SK-N-SH (cell line): ENCODE data around the gene MYOZ2.

Experiments used
- CHD2 ChIP-seq: fragments of 150-350 bp; IDR thresholded peaks from 2 replicates; pipeline ENCODE4 v1.6.1; 2018; ENCODE audit warnings: low read length; ENCODE audit not compliant: partially characterized antibody
- MXI1 ChIP-seq: IDR thresholded peaks from 2 replicates; pipeline ENCODE4 v1.6.1; 2012; ENCODE audit warnings: mild to moderate bottlenecking, low read depth, low read length, improper control_type of control experiment
- SIN3A ChIP-seq: IDR thresholded peaks from 2 replicates; pipeline ENCODE4 v1.6.1; 2012; ENCODE audit warnings: low read depth, mild to moderate bottlenecking, low read length, moderate library complexity, borderline replicate concordance
- TAF1 ChIP-seq: IDR thresholded peaks from 2 replicates; pipeline ENCODE4 v1.6.1; 2012; ENCODE audit warnings: low read depth, mild to moderate bottlenecking, low read length, moderate library complexity, borderline replicate concordance
- TF ChIP-seq, protein P1 (sequence below): fragments of 200-600 bp; sonication (generic); IDR thresholded peaks from 2 replicates; pipeline ENCODE4 v1.6.1; 2017; ENCODE audit warnings: antibody characterized with exemption, mild to moderate bottlenecking, moderate library complexity
- TF ChIP-seq, protein P2 (sequence below): IDR thresholded peaks from 2 replicates; pipeline ENCODE4 v1.6.1; 2012; ENCODE audit warnings: mild to moderate bottlenecking, low read depth, low read length, moderate library complexity

GRCh38 chr4:119104644-119105273 lies 30.9 kb upstream of the MYOZ2 start:
- TF ChIP-seq, protein P1, sequence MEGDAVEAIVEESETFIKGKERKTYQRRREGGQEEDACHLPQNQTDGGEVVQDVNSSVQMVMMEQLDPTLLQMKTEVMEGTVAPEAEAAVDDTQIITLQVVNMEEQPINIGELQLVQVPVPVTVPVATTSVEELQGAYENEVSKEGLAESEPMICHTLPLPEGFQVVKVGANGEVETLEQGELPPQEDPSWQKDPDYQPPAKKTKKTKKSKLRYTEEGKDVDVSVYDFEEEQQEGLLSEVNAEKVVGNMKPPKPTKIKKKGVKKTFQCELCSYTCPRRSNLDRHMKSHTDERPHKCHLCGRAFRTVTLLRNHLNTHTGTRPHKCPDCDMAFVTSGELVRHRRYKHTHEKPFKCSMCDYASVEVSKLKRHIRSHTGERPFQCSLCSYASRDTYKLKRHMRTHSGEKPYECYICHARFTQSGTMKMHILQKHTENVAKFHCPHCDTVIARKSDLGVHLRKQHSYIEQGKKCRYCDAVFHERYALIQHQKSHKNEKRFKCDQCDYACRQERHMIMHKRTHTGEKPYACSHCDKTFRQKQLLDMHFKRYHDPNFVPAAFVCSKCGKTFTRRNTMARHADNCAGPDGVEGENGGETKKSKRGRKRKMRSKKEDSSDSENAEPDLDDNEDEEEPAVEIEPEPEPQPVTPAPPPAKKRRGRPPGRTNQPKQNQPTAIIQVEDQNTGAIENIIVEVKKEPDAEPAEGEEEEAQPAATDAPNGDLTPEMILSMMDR, result no peak
- no peak for TF ChIP-seq MXI1
- no peak for TF ChIP-seq TAF1
- TF ChIP-seq, protein P2, sequence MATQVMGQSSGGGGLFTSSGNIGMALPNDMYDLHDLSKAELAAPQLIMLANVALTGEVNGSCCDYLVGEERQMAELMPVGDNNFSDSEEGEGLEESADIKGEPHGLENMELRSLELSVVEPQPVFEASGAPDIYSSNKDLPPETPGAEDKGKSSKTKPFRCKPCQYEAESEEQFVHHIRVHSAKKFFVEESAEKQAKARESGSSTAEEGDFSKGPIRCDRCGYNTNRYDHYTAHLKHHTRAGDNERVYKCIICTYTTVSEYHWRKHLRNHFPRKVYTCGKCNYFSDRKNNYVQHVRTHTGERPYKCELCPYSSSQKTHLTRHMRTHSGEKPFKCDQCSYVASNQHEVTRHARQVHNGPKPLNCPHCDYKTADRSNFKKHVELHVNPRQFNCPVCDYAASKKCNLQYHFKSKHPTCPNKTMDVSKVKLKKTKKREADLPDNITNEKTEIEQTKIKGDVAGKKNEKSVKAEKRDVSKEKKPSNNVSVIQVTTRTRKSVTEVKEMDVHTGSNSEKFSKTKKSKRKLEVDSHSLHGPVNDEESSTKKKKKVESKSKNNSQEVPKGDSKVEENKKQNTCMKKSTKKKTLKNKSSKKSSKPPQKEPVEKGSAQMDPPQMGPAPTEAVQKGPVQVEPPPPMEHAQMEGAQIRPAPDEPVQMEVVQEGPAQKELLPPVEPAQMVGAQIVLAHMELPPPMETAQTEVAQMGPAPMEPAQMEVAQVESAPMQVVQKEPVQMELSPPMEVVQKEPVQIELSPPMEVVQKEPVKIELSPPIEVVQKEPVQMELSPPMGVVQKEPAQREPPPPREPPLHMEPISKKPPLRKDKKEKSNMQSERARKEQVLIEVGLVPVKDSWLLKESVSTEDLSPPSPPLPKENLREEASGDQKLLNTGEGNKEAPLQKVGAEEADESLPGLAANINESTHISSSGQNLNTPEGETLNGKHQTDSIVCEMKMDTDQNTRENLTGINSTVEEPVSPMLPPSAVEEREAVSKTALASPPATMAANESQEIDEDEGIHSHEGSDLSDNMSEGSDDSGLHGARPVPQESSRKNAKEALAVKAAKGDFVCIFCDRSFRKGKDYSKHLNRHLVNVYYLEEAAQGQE, result no peak
- no peak for TF ChIP-seq CHD2
- no peak for TF ChIP-seq SIN3A
